HEK293 (cell line): Measurements from ENCODE around the gene SCFD2.

ENCODE experiments used
- CTCF ChIA-PET: fragments of 350-600 bp; formaldehyde crosslinking; extraction: SDS; loops from one replicate; lab custom pipeline; 2021; ENCODE audit warnings: antibody characterized with exemption; lab: Yijun Ruan, JAX
- POLR2A ChIA-PET: fragments of 300-600 bp; formaldehyde crosslinking; extraction: SDS; loops from one replicate; lab custom pipeline; 2020; ENCODE audit warnings: antibody characterized with exemption, inconsistent platforms; lab: Yijun Ruan, JAX
- H3K27ac ChIP-seq: fragments of 200-500 bp; sonication (Bioruptor generic); 2 replicates; pipeline ENCODE4 v1.5.1; 2014; ENCODE audit warnings: low read depth, low read length, control low read depth, inconsistent platforms; ENCODE audit errors: extremely low read depth
- H3K36me3 ChIP-seq, 2 experiments: fragments of 200-500 bp in 1 of 2; sonication (Bioruptor generic) in 1 of 2; 1 replicate in 1 of 2; 2 replicates in 1 of 2; pipeline ENCODE4 v1.5.1; 2014 to 2017; ENCODE audit warnings: inconsistent platforms in 2 of 2, low read length in 2 of 2; ENCODE audit not compliant: control insufficient read depth in 2 of 2, insufficient read depth in 1 of 2
- H3K4me1 ChIP-seq: fragments of 200-500 bp; sonication (Bioruptor generic); 2 replicates; pipeline ENCODE4 v1.5.1; 2014; ENCODE audit warnings: mild to moderate bottlenecking, low read length, inconsistent platforms; ENCODE audit not compliant: control insufficient read depth, insufficient read depth
- H3K4me3 ChIP-seq: 2 replicates; pipeline ENCODE4 v1.5.1; 2011; ENCODE audit warnings: low read depth, mild to moderate bottlenecking, control low read depth, low read length, moderate library complexity
- H3K9me3 ChIP-seq: fragments of 200-500 bp; sonication (Bioruptor generic); 2 replicates; pipeline ENCODE4 v1.5.1; 2014; ENCODE audit warnings: low read depth, low read length, inconsistent platforms; ENCODE audit not compliant: control insufficient read depth, insufficient read depth
- AEBP2 ChIP-seq: fragments of 450-650 bp; formaldehyde crosslinking; IDR thresholded peaks from 2 replicates; pipeline ENCODE4 v1.5.1; 2016; ENCODE audit warnings: missing biosample characterization, missing genetic modification characterization, borderline replicate concordance
- KLF16 ChIP-seq: fragments of 450-650 bp; formaldehyde crosslinking; IDR thresholded peaks from 2 replicates; pipeline ENCODE4 v1.5.1; 2017; ENCODE audit warnings: missing biosample characterization, missing genetic modification characterization
- PRDM2 ChIP-seq: fragments of 450-650 bp; formaldehyde crosslinking; IDR thresholded peaks from 2 replicates; pipeline ENCODE4 v1.5.1; 2016; ENCODE audit warnings: missing biosample characterization, missing genetic modification characterization, borderline replicate concordance
- ZBTB10 ChIP-seq: fragments of 450-650 bp; formaldehyde crosslinking; IDR thresholded peaks from 2 replicates; pipeline ENCODE4 v1.5.1; 2016; ENCODE audit warnings: missing biosample characterization, missing genetic modification characterization
- ZEB2 ChIP-seq: fragments of 450-650 bp; formaldehyde crosslinking; IDR thresholded peaks from 2 replicates; pipeline ENCODE4 v1.5.1; 2016; ENCODE audit warnings: missing biosample characterization, missing genetic modification characterization
- ZNF248 ChIP-seq: fragments of 450-650 bp; formaldehyde crosslinking; IDR thresholded peaks from 2 replicates; pipeline ENCODE4 v1.5.1; 2017; ENCODE audit warnings: missing biosample characterization, missing genetic modification characterization
- ZNF623 ChIP-seq: fragments of 450-650 bp; formaldehyde crosslinking; IDR thresholded peaks from 2 replicates; pipeline ENCODE4 v1.5.1; 2016; ENCODE audit warnings: missing biosample characterization, missing genetic modification characterization
- ZNF664 ChIP-seq: fragments of 450-650 bp; formaldehyde crosslinking; IDR thresholded peaks from 2 replicates; pipeline ENCODE4 v1.5.1; 2016; ENCODE audit warnings: missing biosample characterization, missing genetic modification characterization
- ZNF837 ChIP-seq: fragments of 450-650 bp; formaldehyde crosslinking; IDR thresholded peaks from 2 replicates; pipeline ENCODE4 v1.5.1; 2016; ENCODE audit warnings: missing biosample characterization, missing genetic modification characterization
- TF ChIP-seq, protein P1 (sequence below): fragments of 450-650 bp; formaldehyde crosslinking; IDR thresholded peaks from 2 replicates; pipeline ENCODE4 v1.5.1; 2016; ENCODE audit warnings: missing biosample characterization, missing genetic modification characterization

Gene SCFD2

GRCh38 chr4:53365121-53365485 lies 758 bp downstream of the SCFD2 start (continued):
- TF ChIP-seq ZNF837 (tag by site-specific recombination) (no peak), ZNF664 (tag by site-specific recombination) (no peak), AEBP2 (tag by site-specific recombination) (no peak), PRDM2 (tag by site-specific recombination) (no peak), ZEB2 (tag by site-specific recombination) (no peak)

DNA sequence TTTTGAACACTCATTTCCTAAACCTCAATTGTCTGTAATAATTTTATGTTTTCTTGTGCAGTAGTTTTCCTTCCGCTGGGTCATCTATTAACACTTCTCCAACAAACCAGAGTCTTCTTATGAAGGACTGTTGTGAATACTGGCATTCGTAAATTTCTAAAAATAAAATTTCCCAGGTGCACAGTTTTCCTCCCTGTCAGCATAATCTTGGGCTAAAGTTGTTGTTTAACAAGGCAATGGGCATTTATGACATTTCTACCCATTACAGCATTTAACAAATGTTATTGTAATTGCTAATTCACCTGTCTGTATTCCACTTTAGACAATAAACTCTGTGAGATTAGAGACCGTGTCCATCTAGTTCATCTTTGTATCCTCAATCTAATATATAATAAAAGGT lies 1.2 kb downstream of the SCFD2 start:
- Histone ChIP-seq H3K36me3 (no peaks in the 10 kb centered on the region), H3K4me3 (peak overlapping the region; percentile 57), H3K9me3 (no peaks in the 10 kb centered on the region), H3K4me1 (no peaks in the 10 kb centered on the region), H3K27ac (no peak overlapping the region)
- TF ChIP-seq ZBTB10 = no peak
- TF ChIP-seq ZNF837 (tag by site-specific recombination) = no peak
- no peak for TF ChIP-seq ZNF248 (tag by site-specific recombination)
- TF ChIP-seq, protein P1, sequence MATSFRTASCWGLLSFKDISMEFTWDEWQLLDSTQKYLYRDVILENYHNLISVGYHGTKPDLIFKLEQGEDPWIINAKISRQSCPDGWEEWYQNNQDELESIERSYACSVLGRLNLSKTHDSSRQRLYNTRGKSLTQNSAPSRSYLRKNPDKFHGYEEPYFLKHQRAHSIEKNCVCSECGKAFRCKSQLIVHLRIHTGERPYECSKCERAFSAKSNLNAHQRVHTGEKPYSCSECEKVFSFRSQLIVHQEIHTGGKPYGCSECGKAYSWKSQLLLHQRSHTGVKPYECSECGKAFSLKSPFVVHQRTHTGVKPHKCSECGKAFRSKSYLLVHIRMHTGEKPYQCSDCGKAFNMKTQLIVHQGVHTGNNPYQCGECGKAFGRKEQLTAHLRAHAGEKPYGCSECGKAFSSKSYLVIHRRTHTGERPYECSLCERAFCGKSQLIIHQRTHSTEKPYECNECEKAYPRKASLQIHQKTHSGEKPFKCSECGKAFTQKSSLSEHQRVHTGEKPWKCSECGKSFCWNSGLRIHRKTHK (tag by site-specific recombination) = no peak
- CTCF ChIA-PET = no interaction called here
- POLR2A ChIA-PET = no interaction called here

- POLR2A ChIA-PET = no interaction called here
- CTCF ChIA-PET = no interaction called here
- no peaks in the 10 kb centered on the region for H3K9me3 ChIP-seq
- H3K36me3 ChIP-seq = no peaks in the 10 kb centered on the region
- H3K27ac ChIP-seq = no peak overlapping the region
- H3K4me3 ChIP-seq = no peak overlapping the region
- TF ChIP-seq ZNF623 (tag by site-specific recombination) = peak; percentile 78
- no peak for TF ChIP-seq KLF16 (tag by site-specific recombination)
- H3K4me1 ChIP-seq = no peaks in the 10 kb centered on the region
Observed at GRCh38 chr4:53362093-53362492, 3.8 kb downstream of the SCFD2 start.
